ENCODE measurements around the gene RLBP1. TPM values are rescaled to one million over a fixed set of nuclear protein-coding genes. Genes with fewer than 3 reads are reported as not detected.
A peak's percentile ranks its signal among the peaks of the same experiment; 100 is the strongest.

Gene RLBP1
- total and polyA plus RNA-seq, 2 experiments from 2014 or later: not detected

DNA sequence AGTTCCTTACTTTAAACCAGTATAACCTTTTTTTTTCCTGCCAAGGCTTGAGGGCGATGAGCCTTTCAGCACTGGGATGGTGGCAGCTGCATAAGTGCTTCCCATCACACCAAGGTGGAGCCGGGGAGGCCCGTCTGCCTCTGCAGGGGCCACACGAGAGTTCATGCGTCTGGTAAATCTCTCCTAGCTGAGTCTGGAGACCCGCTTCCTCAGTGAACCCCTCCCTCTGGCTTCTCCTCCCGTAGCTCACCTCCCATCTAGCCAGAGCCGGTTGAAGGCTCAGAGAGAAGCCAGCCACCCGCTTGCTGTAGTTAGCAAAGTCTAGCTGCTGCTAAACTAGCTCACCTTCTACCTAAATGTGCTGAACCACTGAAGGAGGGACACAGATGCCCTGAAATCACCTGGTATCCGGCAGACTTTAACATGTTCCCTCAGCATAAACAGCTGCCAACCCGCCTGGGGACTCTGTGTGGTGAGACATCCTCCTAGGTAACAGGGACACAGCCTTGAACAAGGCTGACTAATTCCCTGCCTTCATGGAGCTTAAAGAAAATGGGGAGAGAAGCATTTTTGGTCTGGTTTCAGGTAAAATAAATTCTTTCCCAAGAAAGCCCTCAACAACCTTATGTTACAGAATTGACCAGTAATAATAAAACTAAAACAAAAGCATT, 42.9 kb downstream of the RLBP1 start:
- Histone ChIP-seq H3K9ac (no peak overlapping the region), H3K79me2 (ENCODE audit: insufficient read depth) (no peaks in the 10 kb centered on the region), H3K27me3 (replicated peaks; ENCODE audit: insufficient read depth) (no peaks in the 10 kb centered on the region), H4K20me1 (ENCODE audit: insufficient read depth) (no peaks in the 10 kb centered on the region), H3K36me3 (ENCODE audit: low read depth) (no peaks in the 10 kb centered on the region), H3K4me1 (ENCODE audit: insufficient read depth) (no peaks in the 10 kb centered on the region; the same call in 1 of the 2 replicates), H3F3A (ENCODE audit: insufficient read depth) (no peaks in the 10 kb centered on the region), H3K4me2 (ENCODE audit: unreplicated experiment) (no peak overlapping the region), H3K9me2 (ENCODE audit: insufficient read depth) (no peaks in the 10 kb centered on the region), H3K4me3 (no peak overlapping the region), H3K27ac (no peak overlapping the region), H3K9me3 (ENCODE audit: low read depth) (no peaks in the 10 kb centered on the region), H2AFZ (no peak overlapping the region)
- TF ChIP-seq EZH2phosphoT487 (IDR thresholded peaks at IDR 0.05; ENCODE audit: insufficient read depth, low read depth) (no peak), EZH2 (IDR thresholded peaks at IDR 0.05; ENCODE audit: insufficient read depth, poor library complexity, severe bottlenecking) (no peak)
- no peak for DNase-seq
- in situ Hi-C loops (cut with MboI): loop anchor here (10.0 to 25.0 kb wide), 2 partner anchors 274 to 516 kb away; no protein-coding TSS in a partner anchor
- 79% methylated on average over 10 to 11 of the region's 11 CpGs for WGBS, 2 experiments (ENCODE audit: low coverage in 1 of 2, low lambda C conversion rate in 2 of 2, missing lambda C conversion rate in 2 of 2)

DNA sequence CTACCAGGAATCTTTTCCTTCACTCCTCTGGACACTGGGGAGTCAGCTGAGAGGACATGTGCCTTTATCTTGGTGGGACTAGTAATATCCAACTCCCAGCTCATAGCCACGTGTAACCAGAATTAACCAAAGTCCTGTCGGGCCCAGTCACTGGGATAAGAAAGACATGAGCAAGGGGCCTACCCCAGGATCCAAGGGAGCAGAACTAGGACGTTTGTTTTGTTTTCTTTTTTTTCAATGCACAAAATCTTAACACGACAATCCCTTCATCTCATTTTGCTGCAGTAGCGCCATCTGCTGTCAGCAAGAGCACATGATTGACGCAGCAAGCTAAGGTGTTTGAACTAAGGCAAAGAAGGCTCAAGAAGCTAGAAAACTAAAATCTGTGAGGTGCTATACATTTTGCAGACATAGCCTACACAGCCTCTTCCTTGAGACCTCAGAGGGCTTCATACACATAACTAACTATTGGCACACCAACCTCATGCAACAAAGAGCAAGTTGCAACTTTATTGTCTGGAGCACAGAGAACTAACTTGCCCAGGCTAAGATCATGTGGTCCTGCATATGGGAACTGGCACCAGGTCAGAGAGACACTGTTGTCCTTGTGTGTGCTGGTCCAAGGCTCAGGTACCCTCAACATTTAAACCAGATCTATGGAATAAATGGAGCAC, 43.6 kb downstream of the RLBP1 start:
- Histone ChIP-seq H3K9me2 (ENCODE audit: insufficient read depth) (no peaks in the 10 kb centered on the region), H3K9ac (peak overlapping the region; percentile 23; the same call in 1 of the 2 replicates), H3K4me2 (ENCODE audit: unreplicated experiment) (no peak overlapping the region), H3K4me1 (ENCODE audit: insufficient read depth) (no peaks in the 10 kb centered on the region; the same call in 1 of the 2 replicates), H3K79me2 (ENCODE audit: insufficient read depth) (no peaks in the 10 kb centered on the region), H3K9me3 (ENCODE audit: low read depth) (no peaks in the 10 kb centered on the region), H3K4me3 (no peak overlapping the region), H3K27me3 (replicated peaks; ENCODE audit: insufficient read depth) (no peaks in the 10 kb centered on the region), H3K27ac (no peak overlapping the region), H4K20me1 (ENCODE audit: insufficient read depth) (no peaks in the 10 kb centered on the region), H3K36me3 (ENCODE audit: low read depth) (no peaks in the 10 kb centered on the region), H2AFZ (peak overlapping the region; percentile 13; the same call in 1 of the 2 replicates), H3F3A (ENCODE audit: insufficient read depth) (no peaks in the 10 kb centered on the region)
- WGBS, 2 experiments (ENCODE audit: low coverage in 1 of 2, low lambda C conversion rate in 2 of 2, missing lambda C conversion rate in 2 of 2): 3 to 8% methylated on average over 6 of the region's 6 CpGs
- in situ Hi-C loops (cut with MboI): loop anchor here (10.0 to 25.0 kb wide), 2 partner anchors 273 to 515 kb away; no protein-coding TSS in a partner anchor
- TF ChIP-seq EZH2phosphoT487 (IDR thresholded peaks at IDR 0.05; ENCODE audit: insufficient read depth, low read depth): no peak
- DNase-seq: peak; percentile 85

DNA sequence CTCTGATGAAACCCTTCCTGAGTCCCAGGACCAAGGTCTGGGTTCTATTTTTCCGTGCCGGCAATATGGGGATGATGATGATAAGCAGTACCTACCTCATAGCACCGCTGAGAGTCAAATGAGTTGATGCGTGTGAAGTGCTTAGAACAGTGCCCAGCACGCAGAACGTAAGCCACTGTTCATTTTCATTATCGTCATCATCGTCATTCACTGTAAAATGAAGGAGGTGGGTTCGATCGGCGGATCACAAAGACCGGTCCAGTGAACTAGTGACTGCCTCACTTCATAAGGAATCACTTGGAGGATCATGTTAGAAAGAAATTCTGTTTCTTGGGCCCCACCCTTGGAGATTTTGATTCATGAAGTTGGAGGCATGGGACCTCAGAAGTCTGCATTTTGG, 44.3 kb downstream of the RLBP1 start:
- H2AFZ ChIP-seq: no peak overlapping the region
- no peak overlapping the region for H3K27ac ChIP-seq
- in situ Hi-C loops (cut with MboI): loop anchor here (10.0 to 25.0 kb wide), 2 partner anchors 272 to 515 kb away; no protein-coding TSS in a partner anchor
- no peaks in the 10 kb centered on the region for H3K79me2 ChIP-seq (ENCODE audit: insufficient read depth)
- H3K4me3 ChIP-seq: no peak overlapping the region
- WGBS, 2 experiments (ENCODE audit: low coverage in 1 of 2, low lambda C conversion rate in 2 of 2, missing lambda C conversion rate in 2 of 2): 94% methylated on average over 12 of the region's 12 CpGs
- no peaks in the 10 kb centered on the region for H3F3A ChIP-seq (ENCODE audit: insufficient read depth)
- TF ChIP-seq EZH2 (IDR thresholded peaks at IDR 0.05; ENCODE audit: insufficient read depth, poor library complexity, severe bottlenecking): no peak
- TF ChIP-seq EZH2phosphoT487 (IDR thresholded peaks at IDR 0.05; ENCODE audit: insufficient read depth, low read depth): no peak
- H3K9me2 ChIP-seq (ENCODE audit: insufficient read depth): no peaks in the 10 kb centered on the region
- no peaks in the 10 kb centered on the region for H3K27me3 ChIP-seq (replicated peaks; ENCODE audit: insufficient read depth)
- H3K9ac ChIP-seq: peak overlapping the region; percentile 23; the same call in 1 of the 2 replicates
- no peak for DNase-seq
- H4K20me1 ChIP-seq (ENCODE audit: insufficient read depth): no peaks in the 10 kb centered on the region
- no peak overlapping the region for H3K4me2 ChIP-seq (ENCODE audit: unreplicated experiment)
- no peaks in the 10 kb centered on the region for H3K36me3 ChIP-seq (ENCODE audit: low read depth)
- no peaks in the 10 kb centered on the region; the same call in 1 of the 2 replicates for H3K4me1 ChIP-seq (ENCODE audit: insufficient read depth)
- no peaks in the 10 kb centered on the region for H3K9me3 ChIP-seq (ENCODE audit: low read depth)

DNA sequence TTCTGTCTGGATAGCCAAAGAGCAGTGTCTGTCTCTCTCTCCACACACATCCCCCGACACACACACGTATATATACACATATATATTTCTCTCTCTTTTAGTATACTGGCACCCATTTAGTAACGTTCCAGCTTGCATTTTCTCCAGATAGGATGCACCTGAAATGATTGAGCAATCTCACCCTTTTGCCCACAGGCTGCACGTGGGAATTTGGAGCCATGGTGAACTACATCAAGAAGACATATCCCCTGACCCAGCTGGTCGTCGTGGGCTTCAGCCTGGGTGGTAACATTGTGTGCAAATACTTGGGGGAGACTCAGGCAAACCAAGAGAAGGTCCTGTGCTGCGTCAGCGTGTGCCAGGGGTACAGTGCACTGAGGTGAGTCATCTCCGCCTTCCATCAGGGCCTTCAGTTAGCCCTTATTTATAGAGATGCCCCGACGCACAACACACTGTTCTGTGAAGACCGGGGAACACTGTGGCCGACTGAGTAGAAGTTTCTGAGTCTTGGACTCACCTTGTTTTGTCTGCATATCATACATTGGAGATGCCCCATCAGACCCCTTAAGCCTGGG, 45.7 kb downstream of the RLBP1 start:
- Histone ChIP-seq H3K9ac (no peak overlapping the region), H3K27ac (no peak overlapping the region), H3K9me2 (ENCODE audit: insufficient read depth) (no peaks in the 10 kb centered on the region), H3K9me3 (ENCODE audit: low read depth) (no peaks in the 10 kb centered on the region), H3K4me1 (ENCODE audit: insufficient read depth) (no peaks in the 10 kb centered on the region; the same call in 1 of the 2 replicates), H2AFZ (no peak overlapping the region), H3K4me2 (ENCODE audit: unreplicated experiment) (no peak overlapping the region), H3K79me2 (ENCODE audit: insufficient read depth) (no peaks in the 10 kb centered on the region), H3K27me3 (replicated peaks; ENCODE audit: insufficient read depth) (no peaks in the 10 kb centered on the region), H3K36me3 (ENCODE audit: low read depth) (no peaks in the 10 kb centered on the region), H3F3A (ENCODE audit: insufficient read depth) (no peaks in the 10 kb centered on the region), H4K20me1 (ENCODE audit: insufficient read depth) (no peaks in the 10 kb centered on the region), H3K4me3 (no peak overlapping the region)
- no peak for DNase-seq
- TF ChIP-seq EZH2 (IDR thresholded peaks at IDR 0.05; ENCODE audit: insufficient read depth, poor library complexity, severe bottlenecking) (no peak), EZH2phosphoT487 (IDR thresholded peaks at IDR 0.05; ENCODE audit: insufficient read depth, low read depth) (no peak)
- in situ Hi-C loops (cut with MboI): loop anchor here (10.0 to 25.0 kb wide), 2 partner anchors 271 to 513 kb away; no protein-coding TSS in a partner anchor
- 85 to 89% methylated on average over 13 of the region's 13 CpGs for WGBS, 2 experiments (ENCODE audit: low coverage in 1 of 2, low lambda C conversion rate in 2 of 2, missing lambda C conversion rate in 2 of 2)

All from GM23248 (cell line).